Stimulated activated CD8-positive, alpha-beta memory T cell treated with anti-CD3 and anti-CD28 coated beads, Interleukin-4, amount 100 ng/mL, for 4 hours (primary cell): ENCODE measurements around the gene PMVK.

Experiments used
- DNase-seq, 2 donors: peaks; one replicate each; pipeline ENCODE4 v3.0.0-alpha.2; 2020; ENCODE audit warnings: low read depth in 2 of 2, low spot score in 1 of 2

The PMVK gene

DNA sequence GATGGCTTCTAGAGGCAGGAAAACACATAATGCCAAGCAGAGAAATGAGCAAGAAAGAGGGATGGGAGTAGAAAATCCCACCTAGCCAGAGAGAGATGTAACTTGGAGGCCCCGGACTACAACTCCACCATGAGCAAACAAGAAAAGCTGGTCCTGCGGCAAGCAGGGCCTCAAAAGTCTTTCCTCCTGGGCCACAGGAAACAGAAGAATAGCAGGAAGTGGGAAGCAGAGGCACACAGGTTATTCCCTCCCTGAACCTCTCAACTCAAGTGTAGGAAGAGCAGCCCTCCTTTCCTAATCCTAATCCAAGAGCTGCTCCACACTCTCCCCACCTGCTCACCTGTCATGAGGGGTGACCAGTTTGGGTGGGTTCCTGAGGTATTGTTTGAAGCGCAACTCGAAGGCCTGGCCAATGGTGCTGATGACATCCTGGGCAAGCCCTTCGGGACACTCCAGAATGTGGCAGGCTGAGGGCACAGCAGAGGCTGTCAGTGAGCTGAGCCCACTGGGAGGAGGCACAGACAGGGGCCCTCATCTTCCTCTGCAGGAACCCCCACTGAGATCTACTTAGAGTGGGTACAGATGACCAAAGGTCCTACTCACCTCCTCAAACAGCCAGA, 30.9 kb upstream of the PMVK start:
- DNase-seq, result no peak

DNA sequence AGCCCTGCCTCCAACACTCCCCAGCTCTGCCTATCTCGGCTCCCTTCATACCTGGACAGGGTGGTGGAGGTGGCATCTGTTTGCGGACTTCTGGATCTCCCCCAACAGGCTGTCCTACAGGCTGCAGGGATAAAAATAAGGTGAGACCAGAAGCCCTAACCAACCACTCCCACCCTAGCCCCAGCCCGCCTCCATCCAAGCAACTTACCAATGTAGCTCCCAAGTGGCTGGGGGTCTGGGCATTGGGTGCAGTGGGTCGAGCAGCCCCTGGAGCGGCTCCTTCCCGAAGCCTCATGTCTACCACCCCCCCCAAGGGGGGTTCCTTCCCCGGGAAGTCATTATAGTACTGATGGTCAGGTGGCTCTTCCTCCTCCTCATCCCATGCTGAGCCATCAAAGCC, 29.6 kb upstream of the PMVK start:
- no peak for DNase-seq

DNA sequence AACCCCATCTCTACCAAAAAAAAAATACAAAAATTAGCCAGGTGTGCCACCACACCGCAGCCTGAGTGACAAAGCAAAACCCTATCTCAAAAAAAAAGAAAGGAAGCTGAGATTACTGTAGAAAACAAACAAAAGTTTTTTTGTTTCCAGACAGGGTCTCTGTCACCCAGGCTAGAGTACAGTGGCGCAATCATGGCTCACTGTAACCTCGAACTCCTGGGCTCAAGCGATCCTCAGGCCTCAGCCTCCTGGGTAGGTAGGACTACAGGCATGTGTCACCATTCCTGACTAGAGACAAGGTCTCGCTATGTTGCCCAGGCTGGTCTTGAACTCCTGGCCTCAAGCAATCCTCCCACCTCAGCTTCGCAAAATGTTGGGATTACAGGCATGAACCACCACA, 27.8 kb upstream of the PMVK start:
- DNase-seq, result no peak

DNA sequence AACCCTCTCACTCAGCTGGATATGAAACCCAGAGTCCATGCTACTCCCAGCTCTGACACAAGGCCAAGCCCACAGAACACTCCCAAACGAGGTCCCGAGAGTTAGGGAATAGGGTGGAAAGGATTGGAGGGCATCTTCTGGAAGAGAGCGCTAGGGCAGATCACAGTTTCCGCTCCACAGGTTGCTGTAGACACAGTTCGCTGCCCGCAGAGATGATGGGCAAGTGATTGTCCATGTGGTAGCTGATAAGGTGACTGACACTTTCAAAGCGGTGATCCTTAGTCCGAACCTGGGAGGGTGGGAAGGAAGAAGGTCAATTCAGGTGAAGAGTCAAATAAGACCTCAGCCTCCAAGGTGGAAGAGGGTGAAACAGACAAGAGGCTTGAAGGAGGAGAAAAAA, 27.1 kb upstream of the PMVK start:
- DNase-seq, result no peak

DNA sequence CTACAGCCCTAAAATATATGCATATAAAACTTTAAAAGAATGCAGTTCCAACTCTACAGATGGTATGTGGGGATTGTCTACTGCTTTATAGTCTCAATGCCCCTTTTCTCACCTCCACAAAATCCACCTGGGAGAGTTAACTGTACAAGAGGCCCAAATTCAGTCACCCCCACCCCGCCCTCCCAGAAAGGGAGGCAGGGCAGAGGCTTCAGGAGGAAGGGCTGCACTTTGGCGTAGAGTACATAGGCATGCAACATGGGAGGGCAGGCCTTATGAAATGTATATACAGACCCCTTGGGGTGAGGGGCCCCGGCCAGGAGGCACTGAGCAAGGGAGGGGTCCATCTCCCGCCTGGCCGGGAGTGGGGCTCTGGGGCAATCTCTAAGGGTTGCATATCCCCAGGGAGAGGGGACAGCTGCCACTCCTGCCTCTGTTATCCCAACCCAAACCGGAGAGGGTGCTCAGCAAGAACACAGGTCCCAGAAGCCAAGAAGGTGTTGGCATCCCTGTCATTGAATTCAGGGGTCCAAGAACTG, 26.3 kb upstream of the PMVK start:
- no peak for DNase-seq

DNA sequence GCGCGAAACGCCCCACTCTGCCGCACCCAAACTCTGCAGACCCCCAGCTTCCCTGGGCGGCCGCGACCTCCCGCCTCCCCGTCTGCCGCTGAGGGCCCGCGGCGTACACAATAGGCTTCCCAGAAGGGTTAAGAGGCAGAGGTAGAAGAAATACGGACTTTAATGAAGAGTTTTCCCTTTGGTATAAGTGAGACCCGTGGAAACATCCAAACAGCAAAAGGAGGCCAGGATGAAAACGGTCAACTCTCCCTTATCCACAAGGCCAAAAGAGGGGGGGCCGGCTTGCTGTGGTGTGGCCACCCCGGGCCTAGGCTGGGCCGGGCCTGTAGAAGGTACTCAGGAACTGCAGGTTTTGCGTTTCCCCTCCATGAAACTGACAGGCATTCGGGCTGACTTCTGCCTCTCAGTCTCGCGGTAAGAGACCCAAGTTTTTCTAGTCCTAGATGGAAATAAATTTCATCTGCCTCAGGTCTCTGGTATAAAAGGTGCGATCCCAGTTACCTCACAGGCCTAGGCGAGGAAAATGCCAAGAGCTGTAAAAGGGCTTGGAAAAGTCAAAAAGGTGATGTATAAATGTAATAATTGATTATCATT, 25.7 kb upstream of the PMVK start:
- DNase-seq, result no peak

DNA sequence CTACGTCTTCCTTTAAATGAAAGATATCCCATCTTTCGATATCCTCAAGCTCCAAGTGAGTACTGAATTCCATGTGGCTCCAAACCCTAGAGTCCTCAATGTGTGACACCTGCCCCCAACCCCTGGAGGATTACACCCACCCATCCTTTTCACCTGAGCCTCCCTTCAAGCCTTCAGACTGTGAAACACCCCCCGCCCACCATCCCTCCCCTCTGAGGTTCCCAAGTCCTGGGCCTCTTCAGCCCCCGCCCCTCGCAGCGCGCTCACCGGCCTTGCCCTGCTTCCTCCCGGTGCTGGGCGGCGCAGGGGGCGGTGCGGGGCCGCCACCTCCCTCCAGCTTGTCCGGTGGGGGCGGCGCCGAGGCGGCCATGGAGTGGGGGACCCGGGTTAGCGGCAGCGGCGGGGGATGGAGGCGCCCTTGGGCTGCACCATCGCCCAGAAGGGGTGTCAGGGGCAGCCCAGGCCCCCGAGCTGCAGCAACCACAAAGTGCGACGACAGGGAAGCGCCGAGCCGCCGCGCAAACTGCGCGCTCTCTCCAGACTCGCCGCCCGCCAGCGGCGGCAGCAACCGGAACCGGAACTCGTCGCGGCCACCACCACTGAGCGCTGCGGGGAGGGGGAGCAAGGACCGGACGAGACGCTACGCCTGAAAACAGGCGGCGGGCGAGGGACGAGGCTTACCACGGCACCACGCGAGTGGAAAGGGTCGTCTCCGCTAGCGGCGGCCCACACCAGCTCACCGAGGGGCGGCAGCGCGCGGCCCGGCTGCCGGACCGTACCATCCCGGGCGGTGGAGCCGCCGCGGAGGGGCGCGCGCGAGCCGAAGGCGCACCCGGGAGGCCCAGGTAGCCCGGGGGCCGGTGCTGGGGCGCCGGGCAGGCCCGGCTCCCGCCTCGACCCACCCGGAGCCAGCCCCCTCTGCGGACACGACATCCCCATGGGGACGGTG, 25.0 kb upstream of the PMVK start, which contains the start of gene PYGO2:
Gene PYGO2, minus strand, starts transcription at position 576 of the 949 bp plus-strand sequence. Its CDS starts 206 bp downstream, at position 370.
- peak; percentile 44 to 68 for DNase-seq

DNA sequence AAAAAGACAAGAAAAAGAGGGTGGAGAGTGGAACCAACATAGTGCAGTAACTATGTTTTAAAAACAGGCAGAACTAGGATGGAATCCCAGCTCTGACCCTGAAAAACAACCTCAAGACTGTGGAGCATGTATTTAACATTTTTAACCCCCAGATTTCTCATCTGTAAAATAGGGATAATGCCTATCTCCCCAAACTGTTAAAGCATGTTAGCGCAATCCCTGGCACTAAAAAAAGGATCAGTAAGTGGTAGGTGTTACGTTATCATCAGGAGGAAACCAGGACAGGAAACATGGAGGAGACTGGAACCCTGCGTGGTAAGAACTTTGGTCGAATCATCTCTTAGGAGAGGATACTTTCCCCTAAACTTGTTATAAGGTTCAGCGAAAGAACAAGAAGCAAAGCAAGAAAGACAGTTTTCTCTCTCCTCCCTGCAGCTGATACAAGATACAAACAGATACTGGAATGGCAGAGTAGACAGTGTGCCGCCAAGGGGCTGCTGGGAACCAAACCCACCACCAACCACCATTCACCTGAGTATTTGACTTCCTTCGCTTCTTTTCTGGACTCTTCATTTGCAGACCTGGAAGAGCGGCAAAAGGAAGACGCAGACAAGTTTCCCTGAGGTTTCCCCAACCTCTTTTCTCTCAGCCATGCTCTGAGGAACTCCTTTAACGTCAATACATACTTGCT, 24.1 kb upstream of the PMVK start:
- no peak for DNase-seq

DNA sequence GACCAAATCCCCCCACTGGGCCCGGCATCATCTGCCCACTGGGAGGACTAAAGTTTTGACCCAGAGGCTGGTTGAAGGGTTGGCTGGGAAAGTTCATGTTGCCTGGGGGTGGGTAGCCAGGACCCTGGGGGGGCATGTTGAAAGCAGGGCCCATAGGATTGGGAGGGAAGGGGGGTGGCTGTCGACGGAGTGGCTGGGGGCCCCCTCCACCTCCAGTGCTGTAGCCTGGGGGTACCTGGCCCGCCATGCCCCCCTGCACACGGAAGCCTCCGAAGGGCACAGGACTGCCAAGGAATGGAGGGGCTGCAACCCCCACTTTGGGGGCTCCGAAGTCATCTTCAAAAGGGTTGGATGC, 22.9 kb upstream of the PMVK start:
- no peak for DNase-seq

DNA sequence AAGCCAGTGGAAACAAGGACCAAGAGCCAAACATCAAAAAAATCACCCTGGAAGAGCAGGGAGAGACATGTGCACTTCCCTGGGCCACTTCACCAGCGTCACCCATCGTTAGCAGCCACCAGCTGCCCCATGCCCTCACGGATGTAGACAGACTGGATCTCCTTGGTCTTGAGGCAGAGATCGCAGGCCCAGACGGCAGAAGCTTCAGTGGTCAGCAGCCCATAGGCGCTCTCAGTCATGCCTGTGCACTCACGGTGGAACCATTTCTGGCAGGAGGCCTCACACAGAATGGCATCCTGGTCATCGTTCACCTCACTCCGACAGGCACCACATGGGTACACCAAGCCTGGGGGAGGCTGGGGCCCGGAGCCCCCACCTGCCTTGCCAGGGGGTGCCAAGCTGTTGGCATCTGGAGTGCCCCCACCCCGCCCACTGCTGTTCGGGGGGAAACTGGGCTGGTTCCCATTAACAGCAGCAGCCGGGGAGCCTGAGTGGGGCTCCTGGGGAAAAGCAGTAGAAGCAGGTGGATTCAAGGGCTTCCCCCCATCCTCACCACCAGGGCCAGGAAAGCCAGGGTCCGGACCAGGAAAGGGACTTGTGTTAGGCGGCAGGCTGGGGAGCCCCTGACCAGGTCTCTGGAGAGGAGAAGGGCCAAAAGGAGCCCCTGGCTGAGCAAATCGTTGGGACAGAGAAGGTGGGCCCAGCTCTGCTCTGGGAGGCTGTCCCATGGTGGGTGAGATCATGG, 22.3 kb upstream of the PMVK start:
- no peak for DNase-seq

DNA sequence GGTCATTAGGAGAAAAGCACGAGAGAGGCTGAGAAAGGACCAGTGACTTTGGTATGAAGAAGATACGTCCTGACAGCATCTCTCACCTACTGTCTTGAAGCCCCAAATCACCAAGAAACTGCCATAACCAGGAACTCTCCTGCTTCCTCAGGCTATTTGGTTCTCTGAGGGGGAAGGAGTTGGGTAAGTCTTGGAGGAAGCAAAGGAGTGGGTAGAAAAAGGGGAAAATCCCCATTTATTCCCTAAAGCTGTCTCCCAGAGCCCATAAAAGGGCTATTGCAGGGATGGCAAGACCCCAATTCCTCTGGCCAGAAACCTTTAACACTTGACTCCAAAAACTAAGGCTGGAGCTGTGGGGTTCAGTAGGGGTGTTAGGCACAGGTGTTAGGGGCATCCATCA, 21.5 kb upstream of the PMVK start:
- no peak for DNase-seq

DNA sequence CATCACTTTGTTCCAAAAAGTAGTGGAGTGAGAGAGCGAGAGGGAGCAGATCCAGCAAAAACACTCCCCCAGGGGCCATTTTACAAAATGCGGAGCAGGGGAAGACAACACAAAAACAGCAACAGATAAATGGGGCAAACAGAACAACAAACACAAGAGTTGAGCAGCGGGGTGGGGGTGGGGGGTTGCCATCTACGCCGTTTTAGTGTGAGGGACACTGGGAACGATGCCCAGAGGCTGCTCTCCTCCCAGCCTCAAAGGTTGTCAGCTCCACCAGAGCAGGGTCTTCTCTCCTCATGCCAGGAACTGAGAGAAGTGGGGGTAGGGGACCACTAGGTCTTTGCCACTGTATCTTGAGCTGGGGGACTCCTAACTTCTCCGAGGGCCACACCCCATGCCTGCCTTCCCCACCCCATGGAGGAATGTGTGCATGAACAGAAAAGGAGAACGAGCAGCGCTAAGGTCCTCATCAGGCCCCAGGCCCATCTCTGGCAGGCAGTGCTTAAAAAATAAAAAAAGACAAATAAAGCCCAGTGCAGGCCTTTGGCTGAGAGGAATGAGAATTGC, 20.7 kb upstream of the PMVK start:
- DNase-seq, result no peak

DNA sequence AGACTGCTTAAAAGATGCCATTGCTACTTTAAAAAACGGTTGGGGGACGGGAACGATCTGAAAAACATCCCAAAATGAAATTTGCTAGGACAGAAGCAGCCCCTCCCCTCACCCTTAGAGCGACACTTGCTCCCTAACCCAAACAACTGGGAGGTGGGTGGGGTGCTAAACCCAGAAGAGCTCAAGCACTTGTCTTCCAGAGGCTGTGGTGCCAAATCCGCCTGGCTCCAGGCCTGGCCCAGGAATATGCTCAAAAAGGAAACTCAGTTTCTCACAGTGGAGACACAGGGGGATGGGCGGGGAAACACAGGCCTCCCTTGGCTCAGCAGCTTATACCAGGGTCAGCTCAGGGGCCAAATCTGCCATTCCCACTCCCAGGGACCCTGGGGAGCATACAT, 20.0 kb upstream of the PMVK start:
- no peak for DNase-seq

DNA sequence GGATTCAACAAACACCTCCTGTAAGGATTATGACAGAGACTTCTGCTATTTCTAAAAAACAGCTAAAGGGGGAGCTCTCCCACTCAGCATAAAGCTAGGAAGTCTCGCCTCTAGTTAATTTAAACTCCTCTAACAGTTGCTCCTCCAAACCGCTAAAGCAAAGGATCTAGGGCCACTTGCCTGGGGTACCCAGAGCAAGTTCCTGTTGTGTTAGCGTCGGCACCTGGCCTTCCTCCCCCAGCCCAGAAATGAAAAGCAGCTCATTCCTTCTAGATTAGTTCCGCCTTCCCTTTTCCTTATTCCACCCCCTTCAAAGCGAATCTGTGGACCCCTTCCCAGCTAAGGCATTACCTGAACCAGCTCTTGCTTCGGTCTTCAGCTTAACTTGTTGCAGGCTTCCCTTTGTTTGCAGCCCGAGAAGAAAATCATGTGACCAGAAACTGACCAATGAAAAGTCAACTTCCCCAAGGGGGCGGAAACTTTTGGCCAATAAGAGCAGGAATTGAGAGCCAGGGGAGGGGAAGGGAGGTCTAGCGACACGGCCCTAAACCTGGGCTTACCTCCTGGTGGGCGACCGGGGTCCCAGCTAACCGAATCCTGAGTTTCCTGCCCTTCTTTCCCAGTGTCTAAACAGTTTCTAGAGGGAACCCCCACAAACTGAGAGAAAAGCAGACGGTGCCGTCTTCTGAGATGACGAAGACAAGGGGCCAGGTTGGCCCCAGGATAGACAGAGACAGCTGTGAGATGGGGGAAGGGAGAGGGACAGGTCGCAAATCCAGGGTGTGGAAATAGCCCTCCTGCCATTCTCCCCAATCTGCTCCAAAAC, 19.4 kb upstream of the PMVK start, which contains the start of gene PBXIP1:
Gene PBXIP1, minus strand, starts transcription at position 382 of the 826 bp plus-strand sequence. CDS start 2,378 bp downstream, outside the sequence.
- peak; percentile 59 to 62 for DNase-seq

DNA sequence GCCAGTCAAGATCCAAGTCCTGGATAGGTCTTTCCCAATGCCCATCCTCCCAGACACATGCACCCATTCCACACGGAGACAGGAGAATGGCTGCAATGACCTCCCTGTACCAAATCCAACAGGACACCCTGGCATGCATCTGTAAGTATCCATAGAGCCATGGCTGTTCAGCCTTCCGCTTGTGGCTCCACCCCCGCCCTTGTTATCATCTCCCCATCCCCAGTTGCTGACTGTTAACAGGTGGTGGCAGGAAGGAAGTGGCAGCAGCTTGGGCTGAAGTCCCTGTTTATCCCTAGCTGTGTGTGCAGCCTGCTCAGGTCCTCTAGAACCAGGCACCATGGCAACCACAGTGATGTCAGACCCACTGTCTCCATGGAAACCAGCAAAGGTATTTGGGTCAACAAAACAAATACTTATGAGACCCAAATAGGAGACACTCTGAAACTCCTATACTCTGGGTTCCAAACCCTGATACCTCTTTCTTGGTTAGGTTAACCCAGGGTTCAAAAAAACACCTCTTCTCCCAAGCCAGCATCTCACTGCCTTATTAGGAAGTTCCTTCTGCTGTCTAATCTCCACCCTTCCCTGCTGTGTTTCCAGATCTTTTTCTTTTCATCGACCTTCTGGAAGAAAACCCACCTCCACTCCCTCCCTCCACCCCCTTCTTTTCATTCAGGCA, 18.7 kb upstream of the PMVK start:
- DNase-seq, result peak; percentile 48 to 49

DNA sequence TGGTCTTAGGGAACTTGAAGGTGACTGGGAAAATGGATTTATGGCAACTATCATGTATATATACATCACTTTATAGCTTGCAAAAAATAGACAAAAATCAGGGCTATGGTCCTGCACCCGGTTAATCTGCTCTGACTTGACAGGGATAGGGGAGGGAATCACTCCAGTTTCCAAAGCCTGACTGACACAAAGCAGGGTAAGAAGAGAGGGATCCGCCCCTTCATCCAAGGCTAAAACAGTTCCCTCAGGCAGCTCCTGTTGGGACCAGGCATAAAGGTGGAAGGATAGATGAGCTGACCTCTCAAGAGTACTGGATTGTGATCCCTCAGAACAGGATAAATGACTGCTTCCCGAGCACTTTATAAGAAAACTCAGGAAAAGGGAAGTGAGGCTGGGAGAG, 18.0 kb upstream of the PMVK start:
- no peak for DNase-seq

DNA sequence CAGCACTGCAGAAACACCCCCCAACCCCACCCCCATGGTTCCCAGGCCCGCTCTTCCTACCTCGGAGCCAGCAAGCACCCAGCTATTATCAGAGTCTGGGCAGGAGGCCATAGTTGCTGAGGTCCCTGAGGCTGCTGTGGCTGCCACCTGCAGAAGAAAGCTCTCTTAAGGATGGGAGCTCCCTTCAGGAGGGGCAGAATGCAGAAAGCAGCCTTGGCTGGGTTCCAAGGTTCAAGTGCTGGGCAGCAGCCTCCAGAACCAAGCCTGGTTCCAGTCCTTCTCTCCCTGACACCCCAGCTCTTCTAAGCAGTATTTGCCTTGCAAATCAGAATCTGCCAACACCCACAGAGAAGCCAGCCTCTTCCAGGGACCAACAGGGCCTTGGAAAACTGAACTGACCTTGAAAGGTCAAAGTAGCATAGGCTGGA, 17.1 kb upstream of the PMVK start:
- no peak for DNase-seq

DNA sequence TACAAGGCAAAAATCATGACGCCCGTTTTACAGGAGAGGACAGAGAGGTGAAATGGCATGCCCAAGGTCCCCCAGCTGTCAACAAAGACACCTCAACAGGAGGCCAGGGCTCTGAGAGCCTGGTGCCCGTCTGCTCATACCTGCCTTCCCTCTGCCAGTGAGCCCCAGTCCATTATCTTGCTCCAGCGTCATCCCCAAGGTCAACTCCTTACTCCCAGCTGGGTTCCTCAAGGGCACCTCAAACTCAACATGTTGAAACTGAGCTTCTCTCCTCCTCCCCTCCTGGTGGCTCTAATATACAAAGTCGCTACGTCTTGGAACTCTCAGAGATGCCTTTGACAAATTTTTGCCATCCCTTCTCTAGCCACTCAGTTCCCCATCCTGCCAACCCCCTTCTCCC, 16.1 kb upstream of the PMVK start:
- DNase-seq, result no peak
